ENCODE results near the gene PARP3. TPM values are rescaled to one million over a fixed set of nuclear protein-coding genes. Genes with fewer than 3 reads are reported as not detected.

Gene PARP3
- total RNA-seq, 1 donor from 2014 or later, result 4.8 TPM

GRCh38 chr3:51937611-51938450, 4.3 kb upstream of the PARP3 start:
- Histone ChIP-seq H3K79me2 (ENCODE audit: insufficient read depth, low read length) (peaks cover 38% of the 10 kb centered on the region), H3K4me1 (ENCODE audit: insufficient read depth, low read length) (peaks cover 22% of the 10 kb centered on the region), H3K9ac (ENCODE audit: low read length) (no peak overlapping the region), H4K20me1 (ENCODE audit: insufficient read depth, low read length) (peaks cover 44% of the 10 kb centered on the region), H3K4me3 (ENCODE audit: insufficient read depth, low read depth, low read length) (no peak overlapping the region), H2AFZ (ENCODE audit: low read depth, low read length) (no peak overlapping the region), H3K27ac (ENCODE audit: low read depth, low read length) (no peak overlapping the region), H3K27me3 (ENCODE audit: insufficient read depth, low read length) (no peaks in the 10 kb centered on the region), H3K36me3 (ENCODE audit: insufficient read depth, low read length) (peaks cover 11% of the 10 kb centered on the region), H3K9me3 (ENCODE audit: insufficient read depth, low read depth, low read length) (no peaks in the 10 kb centered on the region), H3K4me2 (ENCODE audit: low read length) (no peak overlapping the region)
- Mint-ChIP-seq H3K4me3 (ENCODE audit: unreplicated experiment) (no peak overlapping the region), H3K27ac (ENCODE audit: unreplicated experiment) (no peak overlapping the region), H3K36me3 (ENCODE audit: low read depth, unreplicated experiment) (peaks cover 21% of the 10 kb centered on the region), H3K4me1 (ENCODE audit: low read depth, unreplicated experiment) (peaks cover 6% of the 10 kb centered on the region), H3K27me3 (ENCODE audit: low read depth, unreplicated experiment) (no peaks in the 10 kb centered on the region), H3K9me3 (ENCODE audit: unreplicated experiment) (no peaks in the 10 kb centered on the region)
- FAIRE-seq (no peak), DNase-seq (ENCODE audit: low read depth) (no peak)
- no peak for TF ChIP-seq CTCF (IDR thresholded peaks at IDR 0.05; ENCODE audit: insufficient read depth, low read depth, low read length)
- TF ChIP-seq EZH2 (IDR thresholded peaks at IDR 0.05; ENCODE audit: insufficient read depth, low read length), result no peak

GRCh38 chr3:51938780-51939425, 3.3 kb upstream of the PARP3 start:
- H3K4me1 ChIP-seq (ENCODE audit: insufficient read depth, low read length), result peaks cover 24% of the 10 kb centered on the region
- Mint-ChIP-seq H3K4me1 (ENCODE audit: low read depth, unreplicated experiment) (peaks cover 6% of the 10 kb centered on the region), H3K27me3 (ENCODE audit: low read depth, unreplicated experiment) (peaks cover 2% of the 10 kb centered on the region), H3K36me3 (ENCODE audit: low read depth, unreplicated experiment) (peaks cover 14% of the 10 kb centered on the region), H3K27ac (ENCODE audit: unreplicated experiment) (no peak overlapping the region), H3K4me3 (ENCODE audit: unreplicated experiment) (no peak overlapping the region), H3K9me3 (ENCODE audit: unreplicated experiment) (no peaks in the 10 kb centered on the region)
- peaks cover 42% of the 10 kb centered on the region for H4K20me1 ChIP-seq (ENCODE audit: insufficient read depth, low read length)
- no peaks in the 10 kb centered on the region for H3K27me3 ChIP-seq (ENCODE audit: insufficient read depth, low read length)
- peaks cover 6% of the 10 kb centered on the region for H3K36me3 ChIP-seq (ENCODE audit: insufficient read depth, low read length)
- no peak for TF ChIP-seq CTCF (IDR thresholded peaks at IDR 0.05; ENCODE audit: insufficient read depth, low read depth, low read length)
- TF ChIP-seq EZH2 (IDR thresholded peaks at IDR 0.05; ENCODE audit: insufficient read depth, low read length), result no peak
- H3K9ac ChIP-seq (ENCODE audit: low read length), result no peak overlapping the region
- no peak overlapping the region for H3K4me2 ChIP-seq (ENCODE audit: low read length)
- H3K4me3 ChIP-seq (ENCODE audit: insufficient read depth, low read depth, low read length), result no peak overlapping the region
- H3K27ac ChIP-seq (ENCODE audit: low read depth, low read length), result no peak overlapping the region
- peaks cover 38% of the 10 kb centered on the region for H3K79me2 ChIP-seq (ENCODE audit: insufficient read depth, low read length)
- no peak for FAIRE-seq
- H3K9me3 ChIP-seq (ENCODE audit: insufficient read depth, low read depth, low read length), result no peaks in the 10 kb centered on the region
- no peak for DNase-seq (ENCODE audit: low read depth)
- no peak overlapping the region for H2AFZ ChIP-seq (ENCODE audit: low read depth, low read length)

Data from astrocyte (in vitro differentiated cells and primary cell).